HEK293T (cell line): Measurements from ENCODE around the gene TXNDC11.

Experiments used
- CTCF ChIA-PET: fragments of 350-600 bp; formaldehyde crosslinking; extraction: SDS; loops from one replicate; lab custom pipeline; 2021; ENCODE audit warnings: antibody characterized with exemption, inconsistent platforms; lab: Yijun Ruan, JAX
- POLR2A ChIA-PET: fragments of 350-600 bp; formaldehyde crosslinking; extraction: SDS; loops from one replicate; lab custom pipeline; 2020; ENCODE audit warnings: antibody characterized with exemption, inconsistent platforms; lab: Yijun Ruan, JAX
- DNase-seq: peaks from one replicate; pipeline ENCODE4 v3.0.0; 2012; ENCODE audit warnings: mixed read lengths; ENCODE audit errors: extremely low spot score
- ARNT ChIP-seq: fragments of 450-650 bp; IDR thresholded peaks from 2 replicates; pipeline ENCODE4 v1.6.1; 2017; ENCODE audit warnings: mild to moderate bottlenecking
- BHLHE40 ChIP-seq: fragments of 450-650 bp; IDR thresholded peaks from 2 replicates; pipeline ENCODE4 v1.6.1; 2016; ENCODE audit warnings: mild to moderate bottlenecking, moderate library complexity, borderline replicate concordance
- CTBP1 ChIP-seq: fragments of 450-650 bp; IDR thresholded peaks from 2 replicates; pipeline ENCODE4 v1.6.1; 2016; ENCODE audit warnings: borderline replicate concordance
- ELF4 ChIP-seq: fragments of 450-650 bp; IDR thresholded peaks from 2 replicates; pipeline ENCODE4 v1.6.1; 2017; ENCODE audit warnings: antibody characterized with exemption
- FOXA1 ChIP-seq: fragments of 450-650 bp; IDR thresholded peaks from 2 replicates; pipeline ENCODE4 v1.6.1; 2016; ENCODE audit warnings: mild to moderate bottlenecking
- FOXK2 ChIP-seq: fragments of 450-650 bp; IDR thresholded peaks from 2 replicates; pipeline ENCODE4 v1.6.1; 2016; ENCODE audit warnings: mild to moderate bottlenecking
- FOXM1 ChIP-seq: fragments of 450-650 bp; IDR thresholded peaks from 2 replicates; pipeline ENCODE4 v1.6.1; 2017; ENCODE audit warnings: mild to moderate bottlenecking, borderline replicate concordance
- HDGF ChIP-seq: fragments of 450-650 bp; IDR thresholded peaks from 2 replicates; pipeline ENCODE4 v1.6.1; 2017; ENCODE audit warnings: antibody characterized with exemption, borderline replicate concordance
- L3MBTL2 ChIP-seq: fragments of 450-650 bp; conservative IDR thresholded peaks from 2 replicates; pipeline ENCODE4 v1.6.1; 2016; ENCODE audit warnings: mild to moderate bottlenecking
- LEF1 ChIP-seq: fragments of 450-650 bp; IDR thresholded peaks from 2 replicates; pipeline ENCODE4 v1.6.1; 2017; ENCODE audit warnings: mild to moderate bottlenecking, borderline replicate concordance
- NFRKB ChIP-seq: fragments of 450-650 bp; IDR thresholded peaks from 2 replicates; pipeline ENCODE4 v1.6.1; 2016; ENCODE audit warnings: mild to moderate bottlenecking, moderate library complexity
- PKNOX1 ChIP-seq: fragments of 450-650 bp; IDR thresholded peaks from 2 replicates; pipeline ENCODE4 v1.6.1; 2016
- SP1 ChIP-seq: fragments of 450-650 bp; IDR thresholded peaks from 2 replicates; pipeline ENCODE4 v1.6.1; 2017
- SUZ12 ChIP-seq: fragments of 450-650 bp; IDR thresholded peaks from 2 replicates; pipeline ENCODE4 v1.6.1; 2016; ENCODE audit warnings: mild to moderate bottlenecking
- TARDBP ChIP-seq: fragments of 450-650 bp; IDR thresholded peaks from 2 replicates; pipeline ENCODE4 v1.6.1; 2016
- ZNF384 ChIP-seq: fragments of 450-650 bp; IDR thresholded peaks from 2 replicates; pipeline ENCODE4 v1.6.1; 2016

Gene TXNDC11

DNA sequence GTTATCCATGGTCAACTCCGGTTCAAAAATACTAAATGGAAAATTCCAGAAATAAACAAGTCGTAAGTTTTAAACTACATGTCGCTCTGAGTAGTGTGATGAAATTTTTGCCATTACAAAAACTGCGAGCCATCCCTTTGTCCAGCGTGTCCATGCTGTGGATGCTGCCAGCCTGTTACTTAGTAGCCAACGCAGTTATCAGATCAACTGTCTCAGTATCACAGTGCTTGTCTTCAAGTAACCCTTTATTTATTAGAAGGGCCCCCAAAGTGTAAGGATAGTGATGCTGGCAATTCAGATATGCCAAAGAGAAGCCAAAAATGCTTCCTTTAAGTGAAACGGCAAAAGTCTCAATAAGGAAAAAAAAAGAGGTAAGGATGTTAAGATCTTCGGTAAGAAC is 50.5 kb downstream of the TXNDC11 start:
- POLR2A ChIA-PET: no interaction called here
- TF ChIP-seq L3MBTL2 (no peak), FOXA1 (no peak), ZNF384 (no peak), BHLHE40 (no peak), ELF4 (no peak), NFRKB (no peak), FOXM1 (no peak), HDGF (no peak), ARNT (no peak), CTBP1 (no peak), PKNOX1 (no peak)
- CTCF ChIA-PET: no interaction called here

GRCh38 chr16:11691771-11692170 is 50.9 kb downstream of the TXNDC11 start:
- ChIA-PET POLR2A (no interaction called here), CTCF (interaction anchor here (1.0 kb wide), 1 partner anchor 52 kb away, joined by 3 read pairs; no protein-coding TSS in a partner anchor)
- DNase-seq: no peak
- TF ChIP-seq SUZ12 (no peak), ARNT (no peak), HDGF (no peak), ELF4 (no peak), BHLHE40 (no peak), NFRKB (no peak), FOXK2 (no peak), L3MBTL2 (no peak), PKNOX1 (no peak), LEF1 (no peak), TARDBP (no peak), FOXA1 (no peak), ZNF384 (no peak), SP1 (no peak)

More for the DNA sequence above, 50.5 kb downstream of the TXNDC11 start:
- no peak for DNase-seq

GRCh38 chr16:11691235-11691634 is 51.4 kb downstream of the TXNDC11 start:
- TF ChIP-seq ELF4 (no peak), LEF1 (no peak), ZNF384 (no peak)
- CTCF ChIA-PET: interaction anchor here (1.0 kb wide), 1 partner anchor 51 kb away, joined by 3 read pairs; no protein-coding TSS in a partner anchor
- no peak for DNase-seq
- POLR2A ChIA-PET: no interaction called here

- no peak for TF ChIP-seq HDGF
- TF ChIP-seq ZNF384: peak; percentile 74
- peak; percentile 28; the same call in 1 of the 2 replicates for TF ChIP-seq PKNOX1
- ChIA-PET CTCF (no interaction called here), POLR2A (interaction anchor here (1.2 kb wide), 1 partner anchor 54 kb away, joined by 3 read pairs; the partner anchor contains the start of gene TXNDC11)
- no peak for DNase-seq
These were observed 53.4 kb downstream of the TXNDC11 start for GRCh38 chr16:11689031-11689840.

GRCh38 chr16:11688520-11688886 is 54.2 kb downstream of the TXNDC11 start:
- no peak for TF ChIP-seq BHLHE40
- TF ChIP-seq CTBP1: no peak
- TF ChIP-seq HDGF: no peak
- no peak for TF ChIP-seq NFRKB
- TF ChIP-seq LEF1: no peak
- no peak for TF ChIP-seq SP1
- TF ChIP-seq TARDBP: no peak
- no peak for TF ChIP-seq FOXK2
- TF ChIP-seq FOXA1: no peak
- no peak for TF ChIP-seq FOXM1
- no peak for TF ChIP-seq ELF4
- TF ChIP-seq ARNT: no peak
- no peak for TF ChIP-seq PKNOX1
- no peak for TF ChIP-seq ZNF384
- CTCF ChIA-PET: no interaction called here

More at GRCh38 chr16:11688520-11688886, 54.2 kb downstream of the TXNDC11 start:
- no peak for DNase-seq
- POLR2A ChIA-PET: interaction anchor here (1.2 kb wide), 1 partner anchor 54 kb away, joined by 3 read pairs; the partner anchor contains the start of gene TXNDC11
